Naive thymus-derived CD4-positive, alpha-beta T cell (primary cell): ENCODE measurements around the gene PRSS8. TPM values are rescaled to one million over a fixed set of nuclear protein-coding genes. Genes with fewer than 3 reads are reported as not detected.
"Not testable (repeated sequence)": the region's sequence is repeated elsewhere in the genome, so short reads cannot be mapped to it uniquely, and the experiment has no call there.

ENCODE experiments used
- ATAC-seq: fragments of 150-1000 bp; cut with Tn5 transposase; 2 replicates; pipeline ENCODE4 v1.10.0; 2021; ENCODE audit warnings: mild to moderate bottlenecking, moderate library complexity
- CTCF ChIA-PET: fragments of 350-600 bp; sonication (Branson Sonifier 250); formaldehyde crosslinking; loops from one replicate; lab custom pipeline; 2021; ENCODE audit warnings: antibody characterized with exemption; lab: Charles Lee
- POLR2A ChIA-PET: fragments of 350-600 bp; sonication (Branson Sonifier 250); formaldehyde crosslinking; loops from one replicate; lab custom pipeline; 2021; ENCODE audit warnings: antibody characterized with exemption, inconsistent platforms; lab: Charles Lee
- DNase-seq, 9 donors: peaks; one replicate each; pipeline versions ENCODE4 v3.0.0 to v3.0.0-alpha.2; 2020 to 2022; ENCODE audit warnings: mixed read lengths in 1 of 9
- H3K27ac ChIP-seq: one replicate; pipeline ENCODE4 v1.7.0; 2013; ENCODE audit warnings: mild to moderate bottlenecking, low read depth, low read length, moderate library complexity
- H3K27me3 ChIP-seq, 2 donors: one replicate each; pipeline ENCODE4 v1.7.0; 2013; ENCODE audit warnings: low read length in 2 of 2, mild to moderate bottlenecking in 2 of 2, moderate library complexity in 2 of 2; ENCODE audit not compliant: control insufficient read depth in 2 of 2, insufficient read depth in 2 of 2
- H3K36me3 ChIP-seq, 3 experiments: 1 replicate in 2 of 3; 2 replicates in 1 of 3; pipeline ENCODE4 v1.7.0; 2013; ENCODE audit warnings: low read length in 3 of 3, mild to moderate bottlenecking in 3 of 3, moderate library complexity in 1 of 3; ENCODE audit not compliant: insufficient read depth in 3 of 3, control insufficient read depth in 2 of 3
- H3K4me1 ChIP-seq, 2 donors: one replicate each; pipeline ENCODE4 v1.7.0; 2013; ENCODE audit warnings: low read length in 2 of 2, mild to moderate bottlenecking in 2 of 2, moderate library complexity in 1 of 2; ENCODE audit not compliant: control insufficient read depth in 2 of 2, insufficient read depth in 2 of 2
- H3K4me3 ChIP-seq: 2 replicates; pipeline ENCODE4 v1.7.0; 2013; ENCODE audit warnings: mild to moderate bottlenecking, low read length
- H3K9me3 ChIP-seq, 3 experiments: 1 replicate in 2 of 3; 2 replicates in 1 of 3; pipeline ENCODE4 v1.7.0; 2013; ENCODE audit warnings: low read length in 3 of 3; ENCODE audit not compliant: control insufficient read depth in 2 of 3
- H3K27ac Mint-ChIP-seq, 9 donors: one replicate each; pipeline ENCODE4 v1.8.0; 2020 to 2022; ENCODE audit warnings: mixed read lengths in 9 of 9, mild to moderate bottlenecking in 8 of 9, moderate library complexity in 5 of 9, inconsistent platforms in 2 of 9
- H3K27me3 Mint-ChIP-seq, 5 donors: one replicate each; pipeline ENCODE4 v1.8.0; 2021 to 2022; ENCODE audit warnings: mixed read lengths in 5 of 5, mild to moderate bottlenecking in 1 of 5
- H3K36me3 Mint-ChIP-seq, 5 donors: one replicate each; pipeline ENCODE4 v1.8.0; 2020 to 2022; ENCODE audit warnings: mixed read lengths in 5 of 5, mild to moderate bottlenecking in 3 of 5, inconsistent platforms in 1 of 5
- H3K4me1 Mint-ChIP-seq, 7 donors: one replicate each; pipeline ENCODE4 v1.8.0; 2020 to 2022; ENCODE audit warnings: mixed read lengths in 7 of 7, mild to moderate bottlenecking in 3 of 7, inconsistent platforms in 1 of 7
- H3K4me3 Mint-ChIP-seq, 10 donors: one replicate each; pipeline ENCODE4 v1.8.0; 2020 to 2022; ENCODE audit warnings: mild to moderate bottlenecking in 10 of 10, mixed read lengths in 10 of 10, moderate library complexity in 6 of 10, inconsistent platforms in 2 of 10
- H3K9me3 Mint-ChIP-seq, 11 donors: one replicate each; pipeline ENCODE4 v1.8.0; 2020 to 2022; ENCODE audit warnings: mixed read lengths in 11 of 11, mild to moderate bottlenecking in 4 of 11, inconsistent platforms in 1 of 11, moderate library complexity in 1 of 11
- intact Hi-C, 2 donors: fragments of 100-400 bp; cut with micrococcal nuclease; formaldehyde crosslinking; loops; one replicate each; pipeline ENCODE4 v1.15.1; 2023
- polyA plus RNA-seq, 2 donors: library from polyadenylated mRNA; unstranded; fragments of 300-500 nt; fragmentation: Illumina TruSeq; gene quantifications; one replicate each; pipeline ENCODE4 v1.2.3, GENCODE V29; 2021
- total RNA-seq, 6 experiments: library from RNA in 5 of 6; stranded (reverse) in 5 of 6; gene quantifications; 1 replicate in 5 of 6; 2 replicates in 1 of 6; pipeline ENCODE4 v1.2.3 and lab custom pipeline; 2021 to 2026

The PRSS8 gene
- total and polyA plus RNA-seq, 7 experiments from 2014 or later: not detected

- no peaks in the 10 kb centered on the region for H3K9me3 ChIP-seq
- intact Hi-C loops: no loop called here
- no peak overlapping the region for H3K27ac Mint-ChIP-seq
- no peak overlapping the region for H3K4me3 Mint-ChIP-seq
- H3K27me3 Mint-ChIP-seq: peaks cover 0 to 8% (median 0%) of the 10 kb centered on the region in 5 donors
- no peaks in the 10 kb centered on the region for H3K27me3 ChIP-seq
- H3K4me3 ChIP-seq: no peak overlapping the region
- no peaks in the 10 kb centered on the region for H3K36me3 ChIP-seq
- H3K27ac ChIP-seq: no peak overlapping the region
- peaks cover 0 to 14% (median 8%) of the 10 kb centered on the region in 7 donors for H3K4me1 Mint-ChIP-seq
- H3K36me3 Mint-ChIP-seq: no peaks in the 10 kb centered on the region
- DNase-seq: no peak
- ChIA-PET POLR2A (interaction anchor here (0.6 to 6.3 kb wide), 3 partner anchors 9 to 535 kb away, joined by 3 to 183 read pairs (median 4); partner anchors contain the start of gene FUS), CTCF (no interaction called here)
- peaks cover 6 to 9% of the 10 kb centered on the region in 2 donors for H3K4me1 ChIP-seq
- peaks cover 0 to 1% (median 0%) of the 10 kb centered on the region in 11 donors for H3K9me3 Mint-ChIP-seq
- no peak for ATAC-seq
Observed at GRCh38 chr16:31147574-31147973, 12.0 kb upstream of the PRSS8 start.

- intact Hi-C loops: no loop called here
- H3K27ac ChIP-seq: no peak overlapping the region
- no peaks in the 10 kb centered on the region for H3K9me3 ChIP-seq
- peaks cover 0 to 3% (median 0%) of the 10 kb centered on the region in 11 donors for H3K9me3 Mint-ChIP-seq
- H3K4me1 Mint-ChIP-seq: peaks cover 0 to 21% (median 14%) of the 10 kb centered on the region in 7 donors
- DNase-seq: no peak
- no peak overlapping the region for H3K4me3 ChIP-seq
- CTCF ChIA-PET: interaction anchor here (0.6 to 1.1 kb wide), 2 partner anchors 21 to 31 kb away, joined by 3 to 4 read pairs; no protein-coding TSS in a partner anchor
- POLR2A ChIA-PET: interaction anchor here (1.0 to 6.3 kb wide), 4 partner anchors 33 to 72 kb away, joined by 3 to 183 read pairs (median 3); partner anchors contain the start of genes FUS and PYCARD
- H3K27me3 Mint-ChIP-seq: peaks cover 0 to 8% (median 0%) of the 10 kb centered on the region in 5 donors
- no peak overlapping the region for H3K27ac Mint-ChIP-seq
- no peaks in the 10 kb centered on the region for H3K36me3 ChIP-seq
- no peak overlapping the region for H3K4me3 Mint-ChIP-seq
- no peaks in the 10 kb centered on the region for H3K36me3 Mint-ChIP-seq
- peaks cover 6 to 14% of the 10 kb centered on the region in 2 donors for H3K4me1 ChIP-seq
- ATAC-seq: no peak
- no peaks in the 10 kb centered on the region for H3K27me3 ChIP-seq
Observed at GRCh38 chr16:31145398-31145990, 10.0 kb upstream of the PRSS8 start.

GRCh38 chr16:31144418-31144817, 8.9 kb upstream of the PRSS8 start:
- H3K36me3 ChIP-seq, intact Hi-C loops, DNase-seq, H3K27ac ChIP-seq, ATAC-seq, H3K36me3 Mint-ChIP-seq, H3K9me3 Mint-ChIP-seq, H3K4me3 ChIP-seq, H3K9me3 ChIP-seq, H3K27me3 ChIP-seq, H3K27me3 Mint-ChIP-seq: not testable (repeated sequence)
- POLR2A ChIA-PET: interaction anchor here (1.5 to 6.3 kb wide), 5 partner anchors 12 to 71 kb away, joined by 3 to 183 read pairs (median 22); partner anchors contain the start of genes FUS and KAT8
- Mint-ChIP-seq H3K27ac (peak overlapping the region in 4 of 9 donors; percentile 38 to 89 (median 76)), H3K4me1 (peaks cover 0 to 21% (median 14%) of the 10 kb centered on the region in 7 donors), H3K4me3 (peak overlapping the region in 4 of 10 donors; percentile 49 to 72 (median 58))
- CTCF ChIA-PET: interaction anchor here (0.6 to 3.0 kb wide), 4 partner anchors 15 to 298 kb away, joined by 3 to 27 read pairs (median 4); partner anchors contain the start of genes FUS and ZNF843
- H3K4me1 ChIP-seq: peaks cover 6 to 14% of the 10 kb centered on the region in 2 donors

GRCh38 chr16:31143694-31144148, 8.2 kb upstream of the PRSS8 start:
- H3K36me3 ChIP-seq: no peaks in the 10 kb centered on the region
- H3K4me1 ChIP-seq: peaks cover 6 to 14% of the 10 kb centered on the region in 2 donors
- Mint-ChIP-seq H3K27ac (peak overlapping the region in 8 of 9 donors; percentile 42 to 89 (median 79)), H3K4me3 (peak overlapping the region; percentile 48 to 75 (median 62)), H3K27me3 (peaks cover 0 to 8% (median 0%) of the 10 kb centered on the region in 5 donors), H3K9me3 (peaks cover 0 to 3% (median 0%) of the 10 kb centered on the region in 11 donors), H3K4me1 (peaks cover 0 to 21% (median 14%) of the 10 kb centered on the region in 7 donors), H3K36me3 (no peaks in the 10 kb centered on the region)
- H3K9me3 ChIP-seq: no peaks in the 10 kb centered on the region
- H3K4me3 ChIP-seq: no peak overlapping the region
- intact Hi-C loops: loop anchor here (2.0 kb wide), 2 partner anchors 35 to 39 kb away; partner anchors contain the start of gene BCKDK (in 1 of the 2)
- ChIA-PET POLR2A (interaction anchor here (0.6 to 6.3 kb wide), 7 partner anchors 13 to 70 kb away, joined by 3 to 183 read pairs (median 23); partner anchors contain the start of genes FUS, KAT8, PYCARD and ZNF646), CTCF (interaction anchor here (0.7 to 3.0 kb wide), 8 partner anchors 14 to 70 kb away, joined by 3 to 27 read pairs (median 8); partner anchors contain the start of genes FUS, KAT8, ZNF646 and ZNF668)
- no peak overlapping the region for H3K27ac ChIP-seq
- no peak for DNase-seq
- no peaks in the 10 kb centered on the region for H3K27me3 ChIP-seq
- ATAC-seq: no peak

- DNase-seq (peak in 2 of 9 donors; percentile 10 to 16), ATAC-seq (no peak)
- POLR2A ChIA-PET: interaction anchor here (1.3 to 6.3 kb wide), 17 partner anchors 9 to 726 kb away, joined by 3 to 183 read pairs (median 8); partner anchors contain the start of genes FUS, KAT8, PYCARD and ZNF646
- Mint-ChIP-seq H3K4me3 (peak overlapping the region in 9 of 10 donors; percentile 49 to 79 (median 71)), H3K4me1 (peaks cover 0 to 21% (median 14%) of the 10 kb centered on the region in 7 donors), H3K36me3 (no peaks in the 10 kb centered on the region), H3K27ac (peak overlapping the region in 7 of 9 donors; percentile 42 to 89 (median 78)), H3K27me3 (peaks cover 0 to 8% (median 0%) of the 10 kb centered on the region in 5 donors), H3K9me3 (peaks cover 0 to 3% (median 0%) of the 10 kb centered on the region in 11 donors)
- Histone ChIP-seq H3K36me3 (no peaks in the 10 kb centered on the region), H3K9me3 (no peaks in the 10 kb centered on the region), H3K4me3 (peak overlapping the region; percentile 68), H3K4me1 (peaks cover 6 to 14% of the 10 kb centered on the region in 2 donors), H3K27ac (peak overlapping the region; percentile 74), H3K27me3 (no peaks in the 10 kb centered on the region)
- intact Hi-C loops: loop anchor here (2.0 kb wide), 2 partner anchors 34 to 38 kb away; partner anchors contain the start of gene BCKDK (in 1 of the 2)
- CTCF ChIA-PET: interaction anchor here (0.6 to 3.0 kb wide), 16 partner anchors 9 to 726 kb away, joined by 3 to 27 read pairs (median 4); partner anchors contain the start of genes FUS, HSD3B7, KAT8 and ZNF646
Observed at GRCh38 chr16:31143011-31143693, 7.6 kb upstream of the PRSS8 start.
